OCI-LY7 (cell line): Measurements from ENCODE around the gene AUTS2.

Experiments used
- CTCF ChIP-seq: fragments of 200-600 bp; sonication (generic); conservative IDR thresholded peaks from 2 replicates; pipeline ENCODE4 v1.5.1; 2014; ENCODE audit warnings: mild to moderate bottlenecking, antibody characterized with exemption, low read length, moderate library complexity, mixed read lengths
- EZH2phosphoT487 ChIP-seq: fragments of 200-600 bp; sonication (generic); IDR thresholded peaks from 2 replicates; pipeline ENCODE4 v1.6.1; 2018; ENCODE audit warnings: low read depth, borderline replicate concordance, mild to moderate bottlenecking, mixed run types, antibody characterized with exemption, low read length, moderate library complexity, mixed read lengths

DNA sequence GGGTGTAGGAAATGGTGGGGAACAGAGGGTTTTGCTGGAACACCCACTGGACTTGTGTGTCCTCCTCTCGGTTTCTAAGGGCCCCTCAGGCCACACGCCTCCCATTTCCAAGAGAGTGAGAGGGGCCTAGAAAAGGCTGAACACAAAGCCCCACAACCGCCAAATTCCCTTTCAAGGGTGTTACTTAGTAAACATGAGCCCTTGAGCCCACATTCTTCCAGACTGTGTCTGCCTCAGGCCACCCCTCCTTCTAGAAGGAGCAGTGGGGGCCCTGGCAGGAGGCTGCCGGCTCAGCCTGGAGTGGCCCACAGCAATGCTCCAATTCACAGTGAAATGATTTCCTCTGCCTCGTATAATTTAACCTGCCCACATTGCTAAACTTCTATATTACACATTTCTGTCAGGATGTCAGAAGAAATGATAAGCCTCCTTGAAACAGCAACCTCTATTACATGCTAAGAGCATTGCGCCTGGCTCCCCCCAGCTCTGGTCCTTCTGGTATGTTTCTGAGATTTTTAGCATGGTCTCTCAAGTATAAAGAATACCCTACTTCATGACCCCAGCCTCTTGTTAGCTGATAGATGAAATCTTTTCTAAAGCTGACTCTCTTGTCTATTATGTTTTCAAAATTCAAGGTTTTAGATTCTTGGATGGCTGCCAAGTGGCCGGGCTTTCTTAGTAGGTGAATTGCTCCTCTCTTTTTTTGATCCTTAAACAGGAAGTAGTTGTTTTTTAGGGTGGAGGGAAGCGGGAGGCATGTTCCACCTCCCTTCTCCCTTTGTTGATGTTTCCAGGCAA, 859.8 kb downstream of the AUTS2 start:
- no peak for TF ChIP-seq CTCF
- no peak for TF ChIP-seq EZH2phosphoT487
